Renal cortical epithelial cell (primary cell): ENCODE results near the gene ME1. TPM values are rescaled to one million over a fixed set of nuclear protein-coding genes. Genes with fewer than 3 reads are reported as not detected.
A peak's percentile ranks its signal among the peaks of the same experiment; 100 is the strongest.

Source experiments
- DNase-seq: peaks from one replicate; pipeline ENCODE4 v3.0.0-alpha.2; 2011; ENCODE audit warnings: low read depth
- total RNA-seq: library from RNA; depleted of rRNA; stranded (reverse); fragments of >200 nt; gene quantifications from 2 replicates; pipeline ENCODE4 v1.2.3, GENCODE V29; 2014

ME1 gene
- total RNA-seq, 1 donor from 2014 or later, result 45.3 TPM

- DNase-seq, result no peak
Measured at GRCh38 chr6:83190626-83191025, 240.2 kb downstream of the ME1 start.

- no peak for DNase-seq
Measured at GRCh38 chr6:83188501-83188900, 242.3 kb downstream of the ME1 start.

- DNase-seq, result no peak
Measured at GRCh38 chr6:83185096-83185495, 245.8 kb downstream of the ME1 start.

GRCh38 chr6:83183082-83183828 is 247.6 kb downstream of the ME1 start:
- DNase-seq, result peak; percentile 86

- no peak for DNase-seq
Measured at GRCh38 chr6:83182114-83182513, 248.7 kb downstream of the ME1 start.

GRCh38 chr6:83180426-83180950 is 250.4 kb downstream of the ME1 start:
- no peak for DNase-seq

- DNase-seq, result no peak
Measured at GRCh38 chr6:83176246-83176645, 254.6 kb downstream of the ME1 start.

GRCh38 chr6:83169511-83169910 is 261.3 kb downstream of the ME1 start:
- DNase-seq, result peak; percentile 26

- no peak for DNase-seq
Measured at GRCh38 chr6:83169106-83169505, 261.7 kb downstream of the ME1 start.

GRCh38 chr6:83168556-83168955 is 262.3 kb downstream of the ME1 start:
- DNase-seq, result no peak

GRCh38 chr6:83167726-83168278 is 263.0 kb downstream of the ME1 start:
- no peak for DNase-seq

Other genes with a start within 250 kb of the ME1 start
- gene PGM3, start 237.8 kb downstream of the ME1 start, total RNA-seq, result 86.9 and 173 TPM in 2 replicates
- gene RWDD2A, start 237.7 kb downstream of the ME1 start, total RNA-seq, result 5.6 and 9.0 TPM in 2 replicates
- gene PRSS35, start 81.5 kb upstream of the ME1 start, total RNA-seq, result 5.0 TPM in 1 of 2 replicates, not detected in the other